DMS53 (cell line): ENCODE data around the gene RIPOR2.
"Not testable (repeated sequence)": the region's sequence is repeated elsewhere in the genome, so short reads cannot be mapped to it uniquely, and the experiment has no call there.

ENCODE experiments used
- DNase-seq: peaks from one replicate; lab custom pipeline; 2025; lab: John Stamatoyannopoulos, UW

RIPOR2 gene

DNA sequence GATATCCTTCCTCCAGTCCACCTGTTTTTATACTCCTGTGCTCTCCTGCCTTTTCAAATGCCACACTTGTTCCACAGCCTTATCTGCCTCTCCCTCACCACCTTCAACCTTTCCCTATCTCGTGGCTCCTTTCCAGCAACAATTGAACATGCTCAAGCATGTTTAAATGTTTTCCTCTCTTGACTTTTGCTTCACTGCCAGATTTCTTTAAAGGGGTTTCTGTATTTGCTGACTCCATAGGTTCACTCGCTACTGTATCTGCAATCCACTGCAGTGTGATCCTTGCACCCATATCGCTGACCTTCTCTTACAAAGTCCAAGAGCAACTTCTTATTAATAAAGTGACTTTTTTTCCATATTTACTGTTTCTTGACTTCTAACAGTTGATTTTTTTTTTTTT, 172.2 kb downstream of the RIPOR2 start:
- DNase-seq = no peak

GRCh38 chr6:24761851-24762250, 173.9 kb downstream of the RIPOR2 start:
- no peak for DNase-seq

GRCh38 chr6:24761193-24761835, 174.4 kb downstream of the RIPOR2 start:
- peak; percentile 9 for DNase-seq

- no peak for DNase-seq
Measured at GRCh38 chr6:24760210-24760609, 175.6 kb downstream of the RIPOR2 start.

DNA sequence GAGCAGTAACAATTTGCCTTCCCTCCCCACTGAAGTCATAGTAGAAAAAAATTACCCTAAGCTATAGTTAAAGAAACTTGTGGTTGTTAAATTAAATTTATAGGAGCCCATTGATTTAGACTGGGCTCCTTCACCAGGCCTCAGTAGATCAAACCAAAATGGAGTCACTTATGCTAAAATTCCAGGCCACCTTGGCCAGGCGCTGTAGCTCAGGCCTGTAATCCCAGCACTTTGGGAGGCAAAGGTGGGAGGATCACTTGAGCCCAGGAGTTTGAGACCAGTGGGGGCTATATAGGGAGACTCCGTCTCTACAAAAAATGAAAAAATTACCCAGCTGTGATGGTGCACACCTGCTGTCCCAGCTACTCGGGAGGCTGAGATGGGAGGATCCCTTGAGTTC, 176.0 kb downstream of the RIPOR2 start:
- no peak for DNase-seq

DNA sequence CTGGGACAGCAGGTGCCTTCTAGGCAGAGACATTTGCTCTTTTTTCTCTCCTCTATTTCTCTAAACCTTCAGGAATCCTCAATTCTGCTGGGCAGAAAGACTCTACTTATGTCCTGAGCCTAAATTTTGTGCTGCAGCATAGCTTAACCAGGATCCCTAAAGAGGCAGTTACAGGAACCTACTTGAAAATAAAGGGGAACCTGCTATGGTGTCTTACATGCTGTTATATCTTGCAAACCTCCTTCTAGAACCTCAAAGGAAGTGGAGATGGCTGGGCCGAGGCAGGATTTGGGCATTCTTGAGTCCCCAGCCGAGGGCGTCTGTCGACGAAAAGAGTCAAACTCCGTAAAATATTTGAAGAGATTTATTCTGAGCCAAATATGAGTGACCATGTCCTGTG, 178.1 kb downstream of the RIPOR2 start:
- no peak for DNase-seq

DNA sequence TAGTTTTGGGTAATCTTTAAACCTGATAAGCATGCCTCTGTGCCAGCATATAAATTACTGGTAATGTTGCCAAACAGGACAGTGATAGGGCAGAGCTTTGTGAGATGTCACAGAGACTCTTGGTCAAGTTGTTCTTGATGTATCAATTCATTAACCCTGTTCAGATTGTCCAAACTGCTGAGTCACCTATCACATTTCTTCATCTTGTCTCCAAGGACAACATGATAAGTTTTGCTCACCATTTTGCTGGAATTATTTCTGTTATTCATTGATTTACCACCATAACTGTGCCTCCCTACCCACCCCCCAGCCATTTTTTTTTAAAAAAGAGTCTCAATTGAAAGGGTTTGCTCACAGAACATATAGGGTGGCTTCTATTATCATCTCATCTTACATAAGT, 180.5 kb downstream of the RIPOR2 start:
- peak; percentile 12 for DNase-seq

GRCh38 chr6:24754378-24754777, 181.4 kb downstream of the RIPOR2 start:
- not testable (repeated sequence) for DNase-seq
